ENCODE results near the gene FSTL5. TPM values are rescaled to one million over a fixed set of nuclear protein-coding genes. Genes with fewer than 3 reads are reported as not detected.
A peak's percentile ranks its signal among the peaks of the same experiment; 100 is the strongest.

Gene FSTL5
- total RNA-seq, 1 experiment from 2014 or later, result not detected

GRCh38 chr4:161936625-161937550, 226.9 kb downstream of the FSTL5 start (continued):
- TF ChIP-seq EGR1 (IDR thresholded peaks at IDR 0.05; ENCODE audit: low read depth) (no peak), CEBPB (IDR thresholded peaks at IDR 0.05; ENCODE audit: low read depth) (peak; percentile 74), ZFX (IDR thresholded peaks at IDR 0.05) (no peak), SIN3A (IDR thresholded peaks at IDR 0.05; ENCODE audit: low read depth) (peak; percentile 35; the same call in 1 of the 2 replicates), POLR2A (IDR thresholded peaks at IDR 0.05; ENCODE audit: borderline replicate concordance, extremely low read depth, insufficient read depth, insufficient read length) (no peak)

DNA sequence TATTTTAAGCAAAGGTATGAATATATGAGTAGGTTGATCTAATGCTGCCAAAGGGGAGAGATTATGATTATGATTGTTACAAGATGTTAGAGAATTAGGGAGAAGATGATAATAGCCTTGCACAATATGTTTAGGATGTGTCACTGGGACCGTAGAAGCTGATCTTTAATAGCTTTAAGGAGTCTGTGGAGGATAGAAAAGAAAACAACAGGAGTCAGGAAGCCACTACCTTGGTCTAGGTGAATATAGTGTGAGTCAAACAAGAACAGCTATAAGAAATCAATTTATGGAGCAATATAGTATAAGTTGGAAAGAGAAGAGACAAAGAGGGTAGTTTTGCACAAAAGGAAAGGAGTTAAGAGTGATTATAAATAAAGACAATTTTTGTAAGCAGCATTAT, 232.7 kb downstream of the FSTL5 start:
- DNase-seq (ENCODE audit: low read depth, low spot score), result no peak
- no TSS peak for BruUV-seq (replicated peaks)
- ChIA-PET CTCF (no interaction called here), RAD21 (ENCODE audit: low non-redundant PET in 1 of 2, low total read pairs in 2 of 2, uncharacterized antibody in 2 of 2, unreplicated experiment in 2 of 2) (no interaction called here), POLR2A (no interaction called here)
- H3K79me2 ChIP-seq (ENCODE audit: insufficient read depth, low read length), result no peaks in the 10 kb centered on the region
- ATAC-seq, result no peak
- H3K4me2 ChIP-seq (ENCODE audit: low read length), result no peak overlapping the region
- H3K27me3 ChIP-seq (ENCODE audit: insufficient read depth, low read length), result no peaks in the 10 kb centered on the region
- no peak overlapping the region for H3K9ac ChIP-seq (ENCODE audit: low read length)
- no peak overlapping the region for H3K4me3 ChIP-seq (replicated peaks in 1 of 2; ENCODE audit: low read depth in 1 of 2, low read length in 2 of 2)
- no peaks in the 10 kb centered on the region for H4K20me1 ChIP-seq (ENCODE audit: insufficient read depth)
- H3K9me2 ChIP-seq (ENCODE audit: insufficient read depth), result peaks cover 5% of the 10 kb centered on the region; the same call in 1 of the 2 replicates
- no peak overlapping the region for H3K27ac ChIP-seq (ENCODE audit: low read depth, low read length)
- peak overlapping the region; percentile 62 for H2AFZ ChIP-seq (ENCODE audit: low read depth, low read length, poor library complexity, severe bottlenecking)
- no peaks in the 10 kb centered on the region for H3K9me3 ChIP-seq (ENCODE audit: control insufficient read depth in 1 of 2, insufficient read depth in 1 of 2, low read depth in 1 of 2, low read length in 2 of 2)
- intact Hi-C loops (cut with micrococcal nuclease), result no loop called here
- TF ChIP-seq, protein P1, sequence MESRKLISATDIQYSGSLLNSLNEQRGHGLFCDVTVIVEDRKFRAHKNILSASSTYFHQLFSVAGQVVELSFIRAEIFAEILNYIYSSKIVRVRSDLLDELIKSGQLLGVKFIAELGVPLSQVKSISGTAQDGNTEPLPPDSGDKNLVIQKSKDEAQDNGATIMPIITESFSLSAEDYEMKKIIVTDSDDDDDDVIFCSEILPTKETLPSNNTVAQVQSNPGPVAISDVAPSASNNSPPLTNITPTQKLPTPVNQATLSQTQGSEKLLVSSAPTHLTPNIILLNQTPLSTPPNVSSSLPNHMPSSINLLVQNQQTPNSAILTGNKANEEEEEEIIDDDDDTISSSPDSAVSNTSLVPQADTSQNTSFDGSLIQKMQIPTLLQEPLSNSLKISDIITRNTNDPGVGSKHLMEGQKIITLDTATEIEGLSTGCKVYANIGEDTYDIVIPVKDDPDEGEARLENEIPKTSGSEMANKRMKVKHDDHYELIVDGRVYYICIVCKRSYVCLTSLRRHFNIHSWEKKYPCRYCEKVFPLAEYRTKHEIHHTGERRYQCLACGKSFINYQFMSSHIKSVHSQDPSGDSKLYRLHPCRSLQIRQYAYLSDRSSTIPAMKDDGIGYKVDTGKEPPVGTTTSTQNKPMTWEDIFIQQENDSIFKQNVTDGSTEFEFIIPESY (IDR thresholded peaks at IDR 0.05; ENCODE audit: extremely low read depth, insufficient replicate concordance, low read length), result no peak
- TF ChIP-seq ZNF274 (IDR thresholded peaks at IDR 0.05; ENCODE audit: low read depth, low read length) (no peak), EZH2phosphoT487 (IDR thresholded peaks at IDR 0.05; ENCODE audit: borderline replicate concordance) (no peak), EGR1 (IDR thresholded peaks at IDR 0.05; ENCODE audit: low read depth) (no peak), ATF3 (IDR thresholded peaks at IDR 0.05) (no peak), YY1 (IDR thresholded peaks at IDR 0.05; ENCODE audit: extremely low read depth, insufficient replicate concordance, low read depth, low read length) (no peak), SIN3A (IDR thresholded peaks at IDR 0.05; ENCODE audit: low read depth) (no peak), POLR2A (IDR thresholded peaks at IDR 0.05; ENCODE audit: borderline replicate concordance, extremely low read depth, insufficient read depth, insufficient read length) (no peak), SRF (IDR thresholded peaks at IDR 0.05; ENCODE audit: low read depth) (no peak), POLR2AphosphoS5 (IDR thresholded peaks at IDR 0.05; ENCODE audit: low read depth, low read length) (no peak), RAD21 (IDR thresholded peaks at IDR 0.05; ENCODE audit: low read depth) (no peak)
- TF ChIP-seq, protein P2, sequence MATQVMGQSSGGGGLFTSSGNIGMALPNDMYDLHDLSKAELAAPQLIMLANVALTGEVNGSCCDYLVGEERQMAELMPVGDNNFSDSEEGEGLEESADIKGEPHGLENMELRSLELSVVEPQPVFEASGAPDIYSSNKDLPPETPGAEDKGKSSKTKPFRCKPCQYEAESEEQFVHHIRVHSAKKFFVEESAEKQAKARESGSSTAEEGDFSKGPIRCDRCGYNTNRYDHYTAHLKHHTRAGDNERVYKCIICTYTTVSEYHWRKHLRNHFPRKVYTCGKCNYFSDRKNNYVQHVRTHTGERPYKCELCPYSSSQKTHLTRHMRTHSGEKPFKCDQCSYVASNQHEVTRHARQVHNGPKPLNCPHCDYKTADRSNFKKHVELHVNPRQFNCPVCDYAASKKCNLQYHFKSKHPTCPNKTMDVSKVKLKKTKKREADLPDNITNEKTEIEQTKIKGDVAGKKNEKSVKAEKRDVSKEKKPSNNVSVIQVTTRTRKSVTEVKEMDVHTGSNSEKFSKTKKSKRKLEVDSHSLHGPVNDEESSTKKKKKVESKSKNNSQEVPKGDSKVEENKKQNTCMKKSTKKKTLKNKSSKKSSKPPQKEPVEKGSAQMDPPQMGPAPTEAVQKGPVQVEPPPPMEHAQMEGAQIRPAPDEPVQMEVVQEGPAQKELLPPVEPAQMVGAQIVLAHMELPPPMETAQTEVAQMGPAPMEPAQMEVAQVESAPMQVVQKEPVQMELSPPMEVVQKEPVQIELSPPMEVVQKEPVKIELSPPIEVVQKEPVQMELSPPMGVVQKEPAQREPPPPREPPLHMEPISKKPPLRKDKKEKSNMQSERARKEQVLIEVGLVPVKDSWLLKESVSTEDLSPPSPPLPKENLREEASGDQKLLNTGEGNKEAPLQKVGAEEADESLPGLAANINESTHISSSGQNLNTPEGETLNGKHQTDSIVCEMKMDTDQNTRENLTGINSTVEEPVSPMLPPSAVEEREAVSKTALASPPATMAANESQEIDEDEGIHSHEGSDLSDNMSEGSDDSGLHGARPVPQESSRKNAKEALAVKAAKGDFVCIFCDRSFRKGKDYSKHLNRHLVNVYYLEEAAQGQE (IDR thresholded peaks at IDR 0.05; ENCODE audit: low read depth), result no peak
- H3K4me1 ChIP-seq (ENCODE audit: control insufficient read depth in 1 of 2, insufficient read depth in 2 of 2, low read length in 2 of 2), result peaks cover 8 to 24% of the 10 kb centered on the region in 2 experiments
- no peaks in the 10 kb centered on the region for H3K36me3 ChIP-seq (ENCODE audit: control insufficient read depth in 1 of 2, insufficient read depth in 2 of 2, low read length in 2 of 2)
